NCI-H2029 treated with DMSO at 0.1 percent for 48 hours (cell line): ENCODE results near the gene TMEM242.
"Not testable (repeated sequence)": the region's sequence is repeated elsewhere in the genome, so short reads cannot be mapped to it uniquely, and the experiment has no call there.

Experiments used
- DNase-seq: peaks from one replicate; lab custom pipeline; 2025; lab: John Stamatoyannopoulos, UW

Gene TMEM242

DNA sequence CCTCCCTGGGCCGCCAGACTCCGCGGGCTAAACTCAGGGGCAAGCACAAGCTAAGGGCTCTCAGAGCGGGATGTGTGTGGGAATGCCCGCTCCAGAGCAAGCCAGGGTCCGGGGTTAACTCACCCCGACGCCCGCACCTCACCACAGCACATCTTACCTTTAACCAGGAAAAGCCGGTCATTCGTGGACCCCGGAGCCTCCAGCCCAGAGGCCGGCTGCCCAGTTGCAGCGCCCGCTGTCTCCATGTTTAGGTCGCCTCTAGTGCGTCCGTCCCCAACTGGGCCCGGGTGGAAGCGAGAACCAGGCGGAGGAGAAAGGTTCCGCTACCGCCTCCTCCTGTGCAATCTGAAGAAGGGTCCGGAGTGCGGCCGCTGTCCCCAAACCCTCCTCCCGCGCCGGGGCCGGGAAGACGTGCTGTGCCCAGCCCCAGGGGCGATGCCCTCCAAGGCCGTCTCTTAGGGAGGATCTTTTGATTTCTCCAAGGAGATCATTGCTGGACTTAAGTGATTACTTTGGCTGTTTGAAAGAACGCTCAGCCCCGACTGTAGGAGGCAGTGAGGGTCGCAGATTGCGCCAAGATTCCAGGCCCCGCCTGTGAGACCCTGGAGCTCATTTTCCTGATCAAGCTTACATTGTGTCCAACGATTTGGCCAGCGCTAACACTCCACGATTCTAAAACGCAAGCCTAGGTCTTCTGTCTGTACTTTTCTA, at the start of gene TMEM242:
Gene TMEM242, minus strand, starts transcription at position 265 of the 711 bp plus-strand sequence. Its CDS starts 20 bp downstream, at position 245.
- no peak for DNase-seq

DNA sequence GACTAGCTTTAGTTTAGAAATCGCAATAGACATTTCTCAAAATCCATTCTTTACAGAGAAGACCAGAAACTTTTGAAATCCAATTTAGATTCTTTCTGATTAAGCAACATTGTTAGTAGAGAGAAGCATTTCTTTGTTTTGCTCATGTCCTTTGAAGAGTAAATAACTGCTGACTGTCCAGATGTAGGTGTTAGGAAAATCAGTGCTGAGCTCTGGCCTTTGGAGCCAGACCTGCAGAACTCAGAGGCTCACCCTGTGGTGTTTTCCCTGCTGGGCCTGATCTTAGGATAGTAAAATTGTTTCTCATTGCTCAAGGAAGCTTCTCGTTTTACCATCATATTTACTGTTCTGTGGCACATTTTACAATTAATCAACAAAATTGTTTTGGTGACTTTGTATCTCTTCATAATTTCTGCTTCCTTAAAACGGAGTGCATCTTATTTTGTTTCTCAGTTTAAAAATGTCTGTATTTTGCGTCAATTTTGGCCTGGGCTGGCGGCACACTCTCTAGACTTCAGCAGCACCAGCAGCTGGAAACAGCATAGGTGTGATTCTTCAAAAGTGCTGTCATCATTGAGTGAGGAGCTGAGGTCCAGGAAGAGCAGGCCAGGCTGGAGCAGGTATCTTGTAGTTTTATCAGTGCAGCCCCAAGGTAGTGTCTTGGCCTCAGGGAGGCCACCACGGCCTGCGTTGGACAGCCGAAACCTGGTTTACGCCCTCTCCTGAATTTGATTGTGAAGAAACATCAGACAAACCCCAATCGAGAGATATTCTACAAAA, 49.4 kb upstream of the TMEM242 start:
- DNase-seq, result no peak

DNA sequence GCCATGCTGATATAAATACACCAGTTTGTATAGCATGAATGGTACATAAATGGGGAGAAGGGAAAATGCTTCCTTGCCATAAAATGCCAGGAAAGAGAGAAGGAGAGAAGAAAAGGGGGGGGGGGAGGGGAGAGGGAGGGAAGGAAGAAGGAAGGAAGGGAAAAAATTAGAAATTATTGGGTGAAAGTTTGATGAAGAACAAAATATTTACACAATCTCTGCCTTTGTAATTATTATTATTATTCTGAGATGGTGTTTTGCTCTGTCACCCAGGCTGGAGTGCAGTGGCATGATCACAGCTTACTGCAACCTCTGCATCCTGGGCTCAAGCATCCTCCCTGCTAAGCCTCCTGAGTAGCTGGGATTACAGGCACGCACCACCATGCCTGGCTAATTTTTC, 47.4 kb upstream of the TMEM242 start:
- DNase-seq, result no peak

DNA sequence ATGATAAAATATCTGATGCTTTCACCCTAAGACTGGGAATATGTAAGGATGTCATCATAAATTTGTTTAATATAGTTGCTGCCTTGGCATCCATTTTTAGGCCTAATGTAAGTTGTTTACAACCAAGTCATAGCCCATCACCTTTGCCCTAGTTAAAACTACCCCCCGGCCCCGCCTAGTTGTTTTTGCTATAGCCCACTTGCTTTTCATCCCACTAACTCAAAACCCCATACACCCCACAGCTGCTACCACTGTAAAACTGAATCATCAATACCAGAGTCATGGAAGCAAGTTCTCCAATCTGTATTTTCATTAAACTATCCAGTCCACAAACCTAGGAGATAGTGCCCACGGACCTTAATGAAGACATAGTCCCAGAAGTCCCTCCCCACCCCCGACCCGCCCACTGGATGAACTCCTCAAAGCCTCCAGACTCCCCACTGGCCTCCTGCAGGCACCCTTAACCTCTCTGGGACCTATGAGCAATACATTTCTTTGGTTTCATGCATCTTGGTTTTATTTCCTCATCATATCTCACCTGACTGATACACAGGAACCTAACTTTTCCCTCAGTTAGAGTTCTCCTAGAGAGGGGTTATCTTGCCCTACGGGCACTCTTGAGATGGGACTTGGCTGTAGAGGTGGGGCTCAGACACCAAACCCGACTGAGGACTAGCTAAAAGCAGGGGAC, 45.2 kb upstream of the TMEM242 start:
- no peak for DNase-seq

DNA sequence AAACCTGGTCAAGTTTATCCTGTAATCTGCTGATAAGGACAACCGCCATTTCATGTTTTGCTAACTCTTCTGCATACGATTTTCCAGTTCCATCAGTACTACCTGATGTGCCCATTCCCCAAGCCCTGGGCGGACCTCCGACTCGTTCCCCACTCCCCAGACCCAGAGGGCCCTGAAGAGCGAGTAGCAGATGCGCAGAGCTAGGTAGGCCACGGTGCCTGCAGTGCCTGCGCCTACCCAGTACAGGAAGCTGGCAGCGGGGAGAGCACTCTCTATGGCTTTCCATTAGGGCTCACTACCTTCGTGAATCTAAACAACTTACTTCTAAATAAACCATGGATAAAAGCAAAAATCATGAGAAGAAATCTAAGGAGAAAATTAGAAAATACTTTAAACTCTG, 43.3 kb upstream of the TMEM242 start:
- DNase-seq, result no peak

DNA sequence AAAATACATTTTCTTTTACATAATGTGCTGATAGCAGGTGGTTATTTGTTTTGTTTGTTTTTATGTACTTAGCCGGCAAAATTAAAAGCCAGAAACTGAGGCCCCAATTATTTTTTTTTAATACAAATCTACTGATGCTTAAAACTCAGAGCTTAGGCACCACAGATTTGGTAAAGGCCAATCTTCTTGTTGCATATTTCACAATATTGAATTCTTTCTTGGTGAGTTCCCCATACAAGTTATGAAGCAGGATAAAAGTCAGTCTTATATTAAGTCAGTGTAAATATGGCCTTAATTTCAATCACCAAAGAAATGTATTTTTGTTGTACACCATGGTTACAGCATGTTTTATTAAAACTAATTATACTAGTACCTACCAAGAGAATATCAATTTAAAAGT, 41.4 kb upstream of the TMEM242 start:
- no peak for DNase-seq

DNA sequence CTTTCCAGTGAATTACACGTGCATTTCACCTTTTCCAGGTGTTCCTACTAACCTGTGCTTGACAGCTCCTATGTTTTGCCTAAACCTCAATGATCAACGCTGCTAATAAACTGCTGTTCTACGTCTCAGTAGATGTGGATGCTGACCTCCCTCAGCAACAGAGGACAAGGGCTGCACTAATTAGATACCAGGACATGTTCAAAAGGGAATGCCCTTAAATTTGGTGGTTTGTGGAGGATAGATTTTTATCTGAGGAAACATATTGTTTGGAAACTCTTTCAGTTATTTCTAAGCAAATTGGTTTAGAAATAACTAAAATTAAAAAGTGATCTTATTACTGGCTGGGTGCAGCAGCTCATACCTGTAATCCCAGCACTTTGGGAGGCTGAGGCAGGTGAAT, 38.6 kb upstream of the TMEM242 start:
- no peak for DNase-seq

DNA sequence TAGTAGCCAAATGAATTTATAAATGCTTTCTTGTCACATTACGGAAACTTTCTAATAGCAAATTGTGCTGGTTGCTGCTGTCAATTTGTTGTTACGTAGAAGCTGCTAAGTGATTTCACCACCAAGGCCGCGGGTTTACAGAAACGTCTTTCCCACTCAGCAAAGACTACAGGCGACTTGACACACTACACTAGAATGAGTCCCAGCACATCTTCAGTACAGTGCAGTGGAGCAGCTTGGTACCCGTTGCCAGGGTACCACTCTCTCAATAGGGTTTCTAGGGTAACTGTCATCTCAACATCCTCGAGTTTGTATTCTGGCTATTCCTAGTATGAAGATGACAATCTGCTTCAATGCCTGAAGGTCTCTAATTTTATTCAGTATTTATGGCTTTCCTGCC, 35.0 kb upstream of the TMEM242 start:
- no peak for DNase-seq

DNA sequence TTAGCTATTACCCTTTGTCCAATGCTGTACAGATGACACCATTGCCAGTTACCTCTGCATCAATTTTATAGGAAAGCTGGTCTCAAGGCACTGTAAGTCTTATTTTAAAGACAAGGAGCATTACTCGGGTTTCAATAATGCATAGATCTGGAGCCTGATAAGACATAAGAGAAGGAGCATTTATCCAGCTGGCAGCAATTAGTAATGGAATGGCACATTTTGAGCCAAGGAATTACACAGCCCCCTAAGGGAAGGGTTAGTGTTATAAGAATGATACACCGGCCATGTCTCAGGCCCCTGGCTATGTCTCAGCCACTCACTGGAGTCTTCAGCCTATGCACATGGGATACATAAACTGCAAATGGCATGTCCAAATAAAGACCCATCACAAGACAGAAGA, 23.1 kb upstream of the TMEM242 start:
- DNase-seq, result no peak

DNA sequence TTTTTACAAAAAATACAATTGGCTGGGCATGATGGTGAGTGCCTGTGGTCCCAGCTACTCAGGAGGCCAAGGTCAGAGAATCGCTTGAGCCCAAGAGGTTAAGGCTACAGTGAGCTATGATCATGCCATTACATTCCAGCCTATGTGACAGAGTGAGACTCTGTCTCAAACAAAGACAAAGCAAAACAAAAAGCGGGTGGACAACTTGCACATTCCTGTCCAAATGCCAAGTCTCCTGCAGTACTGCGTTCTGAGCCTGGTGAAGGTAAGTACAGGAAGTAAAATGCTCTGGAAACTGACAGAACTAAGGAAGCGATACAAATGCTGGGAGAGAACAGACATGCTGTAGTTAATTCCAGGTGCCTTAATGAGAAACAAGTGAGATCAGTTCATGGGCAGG, 20.4 kb upstream of the TMEM242 start:
- DNase-seq, result no peak

DNA sequence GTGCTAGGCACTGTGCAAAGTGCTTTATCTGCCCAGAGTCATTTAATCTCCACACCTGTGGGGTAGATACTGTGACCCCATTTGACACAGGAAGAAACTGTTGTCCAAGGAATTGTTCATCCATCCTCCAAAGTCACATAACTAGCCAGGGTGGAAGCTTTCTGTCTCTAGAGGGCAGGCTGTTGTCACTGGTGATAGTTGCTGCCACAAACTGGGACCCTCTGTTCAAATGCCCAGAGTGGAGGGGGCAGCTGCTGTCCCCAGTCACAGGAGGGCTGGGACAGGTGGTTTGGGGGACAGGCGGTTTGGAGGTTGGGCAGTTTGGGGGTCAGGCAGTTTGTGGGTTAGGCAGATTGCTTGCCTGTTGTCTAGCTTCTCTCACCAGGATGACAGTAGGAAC, 16.1 kb upstream of the TMEM242 start:
- no peak for DNase-seq

DNA sequence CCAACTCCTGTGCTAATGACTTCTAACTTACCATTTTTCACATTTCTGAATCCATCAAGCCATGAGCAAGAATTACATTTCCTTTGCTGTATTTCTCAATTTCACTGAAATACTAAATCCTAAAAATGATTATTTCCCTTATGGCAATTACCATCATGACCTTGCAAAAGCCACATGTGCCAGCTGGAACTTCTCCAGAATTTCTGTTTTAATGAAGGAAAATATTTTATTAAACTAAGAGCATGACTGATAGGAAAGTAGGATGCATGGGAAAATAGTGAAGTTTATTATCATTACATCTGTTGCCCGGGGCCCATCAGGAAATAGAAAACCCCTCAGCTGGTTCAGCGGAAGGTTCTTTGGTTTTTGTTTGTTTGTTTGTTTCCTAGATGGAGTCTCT, 14.4 kb upstream of the TMEM242 start:
- no peak for DNase-seq

DNA sequence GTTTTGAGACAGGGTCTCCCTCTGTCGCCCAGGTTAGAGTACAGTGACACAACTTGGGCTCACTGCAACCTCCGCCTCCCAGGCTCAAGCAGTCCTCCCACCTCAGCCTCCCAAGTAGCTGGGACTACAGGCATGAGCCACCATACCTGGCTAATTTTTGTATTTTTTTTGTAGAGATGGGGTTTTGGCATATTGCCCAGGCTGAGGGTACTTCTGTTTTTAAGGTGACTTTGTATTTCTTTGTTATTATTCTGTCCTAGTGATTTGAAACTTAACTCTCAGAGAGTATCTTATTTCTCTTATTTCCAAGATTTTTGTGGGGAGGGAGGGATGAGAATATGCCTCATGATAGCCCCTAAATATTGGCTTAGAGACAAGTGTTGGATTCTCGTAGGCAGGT, 14.0 kb upstream of the TMEM242 start:
- not testable (repeated sequence) for DNase-seq

DNA sequence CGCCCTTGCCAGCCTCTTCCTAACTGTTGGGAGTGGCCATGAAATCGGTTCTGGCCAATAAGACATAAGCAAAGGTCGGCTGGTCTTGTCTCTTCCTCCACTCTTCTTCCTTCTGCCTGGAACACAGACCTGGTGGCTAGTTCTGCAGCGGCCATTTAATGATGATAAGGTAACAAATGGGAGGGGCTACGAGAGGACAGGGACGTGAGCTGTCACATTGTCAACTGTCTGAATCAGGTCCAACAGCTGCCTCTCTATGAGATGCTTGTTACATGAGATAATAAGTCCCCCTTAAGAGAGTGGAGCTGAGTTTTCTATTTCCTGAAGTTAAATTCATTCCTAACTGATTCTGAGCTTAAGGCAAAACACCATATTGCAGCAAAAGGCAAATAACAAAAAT, 12.5 kb upstream of the TMEM242 start:
- no peak for DNase-seq

DNA sequence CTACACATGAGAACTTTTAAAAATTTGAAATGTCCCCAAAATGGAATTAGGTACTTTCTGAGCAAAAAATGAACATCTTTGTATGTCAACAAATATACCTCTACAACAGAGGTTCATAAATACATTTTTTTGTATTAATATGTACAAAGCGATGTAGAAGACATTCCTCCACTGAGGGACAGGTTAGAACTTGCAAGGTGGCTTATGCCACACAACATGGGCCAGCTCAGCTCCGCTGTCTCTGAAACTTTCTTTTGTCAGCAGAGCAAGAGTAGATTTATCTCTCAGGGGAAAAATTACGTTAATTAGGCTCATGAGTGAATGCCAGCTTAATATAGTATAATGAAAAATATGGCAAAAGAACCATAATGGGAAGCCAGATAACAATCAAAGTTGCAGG, 10.6 kb upstream of the TMEM242 start:
- DNase-seq, result no peak

DNA sequence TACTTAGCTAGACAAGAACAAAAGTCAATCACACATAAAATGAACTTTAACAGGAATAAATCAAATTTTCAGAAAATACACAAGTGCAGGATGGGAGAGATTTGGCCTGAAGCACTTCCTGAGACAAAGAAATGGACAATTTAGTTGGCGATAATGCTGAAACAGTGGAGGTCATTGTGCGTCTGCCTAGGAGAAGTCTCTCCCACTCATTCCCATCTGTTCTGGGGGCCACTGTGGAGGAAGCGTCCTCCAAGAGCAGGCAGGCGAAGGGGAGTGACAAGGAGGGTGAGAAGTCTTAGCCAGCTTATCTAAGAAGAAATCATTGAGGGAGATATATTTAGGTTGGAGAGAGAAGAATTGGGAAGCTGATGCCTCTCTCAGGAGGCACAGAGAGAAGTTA, 10.2 kb upstream of the TMEM242 start:
- DNase-seq, result no peak

DNA sequence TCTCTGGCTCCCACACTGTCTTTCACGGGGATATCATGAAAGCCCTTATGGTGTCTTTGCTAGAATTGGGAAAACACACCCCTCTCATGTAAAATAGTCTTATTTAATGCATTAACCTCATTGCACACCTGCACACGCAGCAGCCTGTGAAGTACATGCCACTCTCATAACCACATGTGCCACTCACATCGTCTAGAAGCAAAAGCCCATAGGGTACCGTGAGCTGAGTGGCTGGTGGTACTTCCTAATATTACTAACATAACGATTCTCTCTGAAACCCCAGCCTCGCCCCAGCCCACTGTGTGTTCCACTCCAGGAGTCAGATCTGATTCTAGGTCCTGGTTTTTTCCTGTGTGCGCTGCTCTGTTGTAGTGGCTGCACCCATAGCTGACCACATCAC, 9.5 kb upstream of the TMEM242 start:
- no peak for DNase-seq

DNA sequence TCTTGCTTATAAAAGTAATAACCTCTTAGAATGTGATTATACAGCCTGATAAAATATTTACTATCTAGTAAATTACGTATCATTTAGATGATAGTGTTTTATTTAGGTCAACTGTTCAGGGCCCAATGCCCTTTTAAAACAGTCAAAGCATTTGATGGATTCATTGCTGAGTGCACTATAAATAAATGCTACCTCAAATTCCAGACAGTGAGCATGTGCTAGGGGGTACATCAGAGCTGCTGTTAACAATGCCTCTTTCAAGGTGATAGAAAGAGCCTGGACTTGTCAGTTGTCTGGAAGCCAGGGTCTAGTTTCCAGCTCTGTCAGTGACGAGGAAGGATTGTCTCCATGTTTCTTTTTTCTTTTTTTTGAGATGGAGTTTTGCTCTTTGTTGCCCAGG, 7.5 kb upstream of the TMEM242 start:
- DNase-seq, result no peak

DNA sequence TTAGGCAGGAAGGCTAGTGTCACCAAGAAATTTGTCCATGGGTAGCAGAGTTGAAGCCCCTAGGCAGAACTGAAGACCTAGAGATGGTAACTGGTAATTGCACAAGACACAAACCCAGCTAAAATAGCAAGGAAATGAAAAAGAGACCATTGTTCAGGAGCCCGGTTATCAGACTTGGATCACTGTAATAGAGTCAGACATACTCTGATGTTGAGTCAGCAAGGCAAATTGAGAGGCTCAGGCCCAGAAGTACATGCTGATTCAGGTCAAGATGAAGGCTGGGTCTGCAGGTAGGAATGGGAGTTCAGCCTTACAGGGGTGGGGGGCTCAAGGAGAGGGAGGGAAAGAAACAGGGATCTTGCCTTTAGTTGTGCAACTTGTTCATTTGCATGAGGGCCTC, 6.5 kb upstream of the TMEM242 start:
- DNase-seq, result no peak

DNA sequence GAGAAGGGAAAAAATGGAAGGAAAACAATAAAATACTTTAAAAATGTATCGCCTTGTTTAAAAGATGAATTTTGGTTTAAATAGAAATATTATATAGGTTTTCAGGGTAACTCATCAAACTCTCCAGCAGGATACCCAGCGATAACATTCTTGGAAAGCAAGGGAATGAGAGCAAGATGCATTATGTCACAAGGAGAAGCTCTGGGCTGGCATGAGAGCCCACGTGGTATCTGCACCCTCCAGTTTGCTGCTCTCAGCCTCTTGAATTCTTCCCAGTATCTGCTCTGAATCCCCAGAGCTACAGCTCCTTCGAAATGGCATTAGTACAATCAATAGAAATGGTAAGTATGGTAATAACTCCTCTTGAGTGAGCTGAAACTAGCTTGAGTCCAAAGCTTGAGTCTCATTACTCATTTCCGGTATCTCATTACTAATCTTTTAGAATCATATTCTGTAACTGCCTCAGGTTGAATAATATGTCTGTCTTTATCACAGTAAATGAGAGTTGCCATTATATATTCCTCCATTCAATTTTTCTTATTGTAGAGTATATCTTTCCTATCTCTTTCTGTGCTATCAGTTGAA, 4.9 kb upstream of the TMEM242 start:
- no peak for DNase-seq

DNA sequence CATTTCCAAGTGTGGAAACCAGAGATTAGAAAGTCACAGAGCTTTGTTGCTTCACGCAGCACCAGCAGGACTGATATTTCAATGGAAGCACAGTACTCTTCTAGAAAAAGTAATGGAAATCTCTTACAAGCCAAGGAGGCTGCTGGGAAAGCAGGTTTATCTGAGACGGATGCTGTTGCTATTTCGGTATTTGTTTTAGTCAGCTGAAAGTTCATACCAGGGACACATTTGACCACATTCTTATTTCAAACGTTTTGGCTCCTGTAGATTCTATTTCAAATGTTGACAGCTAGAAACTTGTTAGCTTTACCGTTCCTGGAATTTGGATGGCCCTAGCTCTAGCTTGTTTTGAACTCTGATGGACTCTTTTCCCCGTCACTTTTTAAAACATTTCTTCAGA, 3.7 kb upstream of the TMEM242 start:
- DNase-seq, result no peak

DNA sequence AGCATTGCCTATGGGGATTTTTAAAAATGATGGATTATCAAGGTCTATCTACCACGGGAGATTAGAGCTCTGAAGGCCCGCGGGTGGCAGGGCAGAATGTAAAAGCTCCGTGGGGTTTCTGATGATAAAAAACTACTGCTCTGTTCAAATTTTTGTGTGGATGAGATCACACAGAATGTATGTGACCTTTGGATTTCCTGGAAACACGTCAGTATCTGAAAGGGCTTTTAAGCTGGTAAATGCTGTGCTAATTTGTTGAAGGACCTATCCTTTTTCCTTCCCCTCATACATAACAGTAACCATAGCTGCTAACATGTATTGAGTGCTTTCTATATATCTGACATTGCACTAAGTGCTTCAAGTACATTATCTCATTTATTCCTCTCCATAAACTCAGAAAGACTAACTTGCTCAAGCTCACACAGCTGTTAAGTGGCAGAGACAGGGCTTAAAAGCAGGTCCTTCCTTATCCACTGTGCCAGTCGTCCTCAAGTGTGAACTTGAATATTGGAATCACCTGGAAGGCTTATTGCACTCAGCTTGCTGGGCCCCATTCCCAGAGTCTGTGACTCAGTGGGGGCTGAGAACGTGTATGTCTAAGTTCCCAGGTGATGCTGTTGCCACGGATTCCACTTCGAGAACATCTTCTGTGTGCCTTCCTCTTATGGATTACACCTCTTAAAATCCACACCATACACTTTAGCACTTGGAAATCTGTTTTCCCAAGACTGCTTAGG, 1.9 kb upstream of the TMEM242 start:
- DNase-seq, result no peak
